ENCODE data around the gene CABCOCO1.
"Not testable (repeated sequence)": the region's sequence is repeated elsewhere in the genome, so short reads cannot be mapped to it uniquely, and the experiment has no call there.

Gene CABCOCO1

DNA sequence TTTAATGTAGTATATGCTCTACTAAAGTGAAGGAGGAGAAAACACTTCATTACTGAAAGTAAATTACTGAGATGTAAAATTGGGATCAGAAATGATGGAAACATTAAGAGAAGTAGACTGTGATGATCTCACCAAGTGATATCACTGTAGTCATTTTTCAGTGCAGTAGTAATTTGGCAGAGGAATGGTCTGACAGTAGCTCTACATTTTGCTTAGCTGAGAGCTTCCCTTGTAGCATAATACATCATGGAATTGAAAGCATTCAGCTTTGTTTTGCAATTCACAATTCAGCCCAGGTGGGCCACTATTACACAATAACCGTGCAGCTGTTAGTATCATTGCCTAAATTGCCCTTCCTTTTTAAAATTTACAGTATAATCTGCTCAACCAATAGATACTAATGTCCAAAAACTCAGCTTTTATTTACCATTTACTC lies 19.4 kb upstream of the CABCOCO1 start:
- no peak for FAIRE-seq

DNA sequence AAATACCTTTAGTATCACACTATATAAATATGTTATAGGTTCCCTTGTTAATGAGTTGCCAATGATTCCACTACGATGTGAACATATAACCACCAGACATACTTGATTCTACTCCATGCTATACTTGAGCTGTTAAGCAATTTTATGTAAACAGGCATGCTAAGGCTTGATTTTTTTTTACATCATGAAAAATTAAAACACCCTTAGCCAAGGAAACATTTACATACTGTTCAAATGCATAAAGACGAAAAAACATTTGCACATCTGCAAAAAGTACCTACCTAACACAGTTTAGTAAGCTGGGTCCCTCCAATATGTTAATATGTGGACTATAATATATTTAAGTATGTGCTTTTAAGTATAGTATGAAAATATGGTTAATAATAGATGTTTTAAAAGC lies 9.0 kb upstream of the CABCOCO1 start:
- no peak for FAIRE-seq

DNA sequence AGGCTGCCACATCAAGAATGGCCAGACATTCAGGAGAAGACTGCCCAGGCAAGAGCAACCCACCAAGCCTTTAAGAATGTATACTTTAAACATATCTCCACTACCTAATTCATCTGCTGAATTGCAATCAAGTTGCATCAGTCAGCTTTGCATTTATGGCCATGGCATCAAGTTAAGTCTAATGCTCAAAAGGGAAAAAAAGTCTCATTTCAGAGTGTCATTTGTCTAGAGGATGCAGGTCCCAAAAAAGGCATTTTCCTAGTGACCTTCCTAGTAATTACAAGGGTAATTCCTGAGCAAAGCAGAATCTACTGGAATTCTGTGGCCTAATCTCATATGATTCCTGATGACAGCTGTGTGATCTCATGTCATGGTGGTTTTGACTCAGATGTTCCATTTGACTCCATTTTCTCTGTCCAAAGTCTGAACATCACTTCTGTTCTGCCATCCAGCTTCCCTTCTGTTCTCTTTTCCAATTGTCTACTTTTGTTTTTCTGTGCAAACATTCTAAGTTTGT lies 7.3 kb upstream of the CABCOCO1 start:
- no peak for FAIRE-seq

DNA sequence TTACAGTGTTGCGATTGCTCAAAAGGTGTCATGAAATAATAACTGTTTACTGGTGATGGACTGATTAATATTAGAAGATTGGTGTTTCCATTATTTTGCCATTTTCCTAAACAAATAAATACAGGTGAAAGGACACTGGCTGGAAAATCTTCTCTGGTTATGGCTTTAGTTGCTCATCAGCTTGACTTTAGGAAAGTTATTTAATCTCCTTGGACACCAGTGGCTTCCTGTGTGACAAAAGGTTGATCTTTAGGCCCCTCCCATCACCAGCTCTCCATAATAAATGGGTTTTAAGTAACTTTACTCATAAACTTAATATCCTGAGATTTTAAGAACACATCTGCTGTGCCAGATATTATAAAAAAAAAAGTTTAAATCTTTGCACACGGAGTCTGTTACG lies 737 bp downstream of the CABCOCO1 start:
- FAIRE-seq: no peak

DNA sequence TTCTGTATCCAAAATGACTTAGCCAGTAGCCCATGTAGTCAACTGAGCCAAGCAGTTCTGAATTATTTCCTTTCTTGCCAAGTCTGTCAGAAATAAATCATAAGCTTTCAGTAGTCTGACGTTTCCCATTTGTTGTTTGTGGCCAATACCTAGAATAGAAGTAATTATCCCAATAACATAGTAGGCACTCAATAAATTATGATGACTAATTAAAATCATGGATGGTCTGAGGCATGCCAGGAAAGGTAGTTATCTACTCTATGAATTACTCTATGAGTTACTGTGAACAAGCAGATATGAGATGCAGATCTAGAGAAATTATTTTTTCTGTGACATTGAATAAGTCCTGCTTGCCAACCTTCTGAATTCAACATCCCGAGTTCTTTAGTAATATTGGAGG lies 2.3 kb downstream of the CABCOCO1 start:
- no peak for FAIRE-seq

DNA sequence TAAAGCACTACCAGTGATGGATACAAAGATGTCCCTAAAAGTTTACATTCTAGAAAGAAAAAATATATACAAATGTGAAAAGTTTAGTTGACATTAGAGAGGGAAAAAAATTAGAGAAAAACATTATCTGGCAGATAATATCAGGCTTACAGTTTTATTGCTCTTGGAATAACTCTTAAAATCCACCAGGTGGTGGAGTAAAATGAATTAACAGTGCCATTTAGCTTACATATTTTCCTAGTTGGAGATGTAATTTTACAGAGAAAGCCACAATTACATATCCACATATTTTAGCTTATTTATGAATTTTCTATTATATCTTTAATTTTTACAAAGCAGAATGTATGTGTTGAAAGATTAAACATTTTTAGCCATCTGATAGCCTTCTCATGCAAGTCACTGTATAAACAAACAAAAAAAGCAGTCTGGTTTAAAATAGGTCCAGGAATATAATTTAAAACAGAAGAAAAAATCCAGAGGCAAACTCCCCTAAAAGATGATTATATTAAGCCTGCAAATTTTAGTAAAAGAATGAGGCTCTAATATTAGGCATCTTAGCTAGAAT lies 6.5 kb downstream of the CABCOCO1 start:
- no peak for FAIRE-seq

DNA sequence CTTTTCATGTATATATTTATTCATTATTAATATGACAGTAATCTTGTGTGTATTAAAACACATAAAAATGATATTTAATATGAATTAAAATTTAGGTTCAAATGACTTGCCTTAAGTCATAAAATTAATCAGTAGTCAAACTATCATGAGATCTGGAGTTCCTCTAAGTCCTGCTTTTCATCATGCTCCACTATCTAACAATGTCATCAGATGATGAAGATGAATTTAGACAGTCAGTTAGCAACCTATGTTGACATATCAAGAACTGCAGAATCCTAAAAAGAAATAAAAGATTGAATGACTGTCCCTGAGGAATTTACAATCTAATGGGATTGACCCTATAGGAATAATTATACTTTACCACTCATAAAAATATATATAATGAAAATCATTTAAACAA lies 7.1 kb downstream of the CABCOCO1 start:
- no peak for FAIRE-seq

DNA sequence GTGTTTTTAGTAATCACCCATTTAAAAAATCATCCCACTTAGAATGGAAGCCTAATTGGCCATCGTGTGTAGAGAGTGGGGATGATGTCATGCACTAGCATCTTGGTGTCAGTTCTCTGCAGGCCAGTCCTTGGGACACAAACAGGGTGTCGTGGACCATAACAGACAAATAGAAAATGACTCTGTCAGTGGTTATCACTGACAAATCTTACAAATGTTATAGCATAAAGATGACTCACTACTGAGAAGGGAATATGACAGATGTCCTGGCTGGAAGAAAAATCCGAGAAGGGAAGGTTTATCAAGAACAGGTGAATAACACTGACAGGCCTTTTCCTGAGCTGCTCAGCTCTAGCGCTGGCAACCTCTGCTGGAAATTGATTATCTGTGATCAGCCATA lies 10.6 kb downstream of the CABCOCO1 start:
- no peak for FAIRE-seq

DNA sequence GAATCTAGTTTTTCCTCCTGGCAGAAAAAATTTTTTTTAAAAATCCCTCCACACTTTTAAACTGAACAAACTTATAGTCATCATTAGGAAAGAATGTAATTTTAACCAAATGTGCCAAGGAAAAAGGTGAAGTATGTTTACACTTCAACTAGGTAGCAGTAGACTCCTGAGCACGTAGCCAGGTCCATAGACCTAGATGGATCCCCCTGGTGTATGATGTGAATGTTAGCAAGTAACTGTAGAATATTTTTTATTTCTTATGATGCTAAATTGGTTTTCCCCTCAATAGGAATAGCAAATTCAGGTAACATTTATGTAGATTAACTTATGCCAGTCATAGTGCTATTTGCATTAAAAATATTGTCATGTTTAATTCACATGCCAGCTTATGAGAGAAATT lies 19.6 kb downstream of the CABCOCO1 start:
- FAIRE-seq: no peak

DNA sequence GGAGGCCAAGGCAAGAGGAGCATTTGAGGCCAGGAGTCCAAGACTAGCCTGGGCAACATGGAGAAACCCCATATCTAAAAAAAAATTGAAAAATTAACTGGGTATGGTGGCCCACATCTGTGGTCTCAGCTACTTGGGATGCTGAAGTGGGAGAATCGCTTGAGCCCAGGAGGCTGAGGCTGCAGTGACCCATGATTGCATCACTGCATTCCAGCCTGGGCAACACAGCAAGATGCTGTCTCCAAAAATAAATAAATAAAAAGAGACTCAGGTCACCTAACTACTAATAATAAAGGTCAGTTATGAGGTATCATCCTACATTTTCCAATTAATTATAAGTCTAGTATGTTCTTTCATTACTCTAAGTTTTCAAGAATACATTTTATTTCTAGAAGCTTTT lies 20.6 kb downstream of the CABCOCO1 start:
- no peak for FAIRE-seq

DNA sequence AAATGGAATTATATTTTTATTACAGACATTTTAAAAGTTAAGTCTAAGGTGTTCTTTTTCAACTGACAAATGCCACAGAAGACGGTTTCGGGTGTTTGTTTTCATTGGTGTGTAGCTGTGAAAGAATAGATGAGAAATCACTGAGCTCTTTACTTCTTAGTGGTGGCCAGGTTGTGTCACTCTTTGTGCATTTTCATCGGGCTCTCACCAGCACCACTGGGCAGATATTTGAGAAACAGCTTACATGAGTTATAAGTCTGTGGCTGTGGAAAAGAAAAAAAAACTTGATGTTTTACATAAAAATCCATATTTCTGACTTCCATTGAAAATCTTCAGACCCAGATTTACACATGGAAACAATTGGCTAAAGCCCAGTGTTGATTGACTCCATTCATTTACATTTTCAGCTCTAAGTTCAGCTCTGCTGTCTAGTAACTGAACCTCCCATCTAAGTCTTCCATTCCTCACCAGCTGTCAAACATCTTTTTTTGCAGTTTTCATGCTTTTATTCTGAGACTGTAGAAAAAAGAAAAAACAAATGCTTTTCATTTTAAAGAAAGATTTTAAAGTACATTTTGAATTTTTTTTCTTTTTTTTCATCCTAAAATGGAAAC lies 22.3 kb downstream of the CABCOCO1 start:
- no peak for FAIRE-seq

DNA sequence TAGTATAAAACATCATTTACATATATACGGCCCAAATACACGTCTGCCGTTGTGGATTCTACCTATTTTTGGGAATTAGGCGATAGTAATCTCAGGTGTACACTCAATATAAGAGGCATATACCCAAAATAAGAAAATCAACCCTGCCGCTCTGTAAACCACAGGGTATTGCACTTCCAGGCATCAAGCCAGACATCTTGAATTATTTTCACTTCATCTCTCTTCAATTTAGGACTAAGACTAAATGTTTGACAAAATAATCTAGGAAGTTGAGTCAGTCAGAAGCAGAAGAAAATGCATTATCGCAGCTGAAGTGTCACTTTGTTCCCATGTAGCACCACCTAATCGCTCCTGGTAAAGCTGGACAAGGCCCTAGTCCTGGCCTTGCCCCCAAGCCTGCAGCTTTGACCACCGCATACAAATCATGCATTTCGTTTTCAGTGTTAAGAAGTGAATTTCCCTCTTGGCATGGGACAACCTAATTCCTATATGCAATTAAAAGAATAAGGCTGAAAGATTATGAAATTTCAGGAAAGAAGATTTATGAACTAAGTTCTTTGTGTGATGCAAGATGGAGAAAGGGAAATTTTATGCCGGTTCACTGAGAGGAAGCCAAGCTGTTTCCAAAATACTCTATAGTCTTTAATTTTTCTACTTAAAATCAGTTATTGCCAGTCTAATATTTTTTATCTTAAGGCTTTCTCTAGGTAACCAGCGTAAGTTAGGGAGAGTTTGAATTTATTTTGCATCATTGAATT lies 26.0 kb downstream of the CABCOCO1 start:
- FAIRE-seq: no peak

DNA sequence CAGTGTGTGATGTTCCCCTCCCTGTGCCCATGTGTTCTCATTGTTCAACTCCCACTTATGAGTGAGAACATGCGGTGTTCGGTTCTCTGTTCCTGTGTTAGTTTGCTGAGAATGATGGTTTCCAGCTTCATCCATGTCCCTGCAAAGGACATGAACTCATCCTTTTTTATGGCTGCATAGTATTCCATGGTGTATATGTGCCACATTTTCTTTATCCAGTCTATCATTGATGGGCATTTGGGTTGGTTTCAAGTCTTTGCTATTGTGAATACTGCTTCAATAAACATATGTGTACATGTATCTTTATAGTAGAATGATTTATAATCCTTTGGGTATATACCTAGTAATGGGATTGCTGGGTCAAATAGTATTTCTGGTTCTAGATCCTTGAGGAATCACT lies 28.9 kb downstream of the CABCOCO1 start:
- not testable (repeated sequence) for FAIRE-seq

DNA sequence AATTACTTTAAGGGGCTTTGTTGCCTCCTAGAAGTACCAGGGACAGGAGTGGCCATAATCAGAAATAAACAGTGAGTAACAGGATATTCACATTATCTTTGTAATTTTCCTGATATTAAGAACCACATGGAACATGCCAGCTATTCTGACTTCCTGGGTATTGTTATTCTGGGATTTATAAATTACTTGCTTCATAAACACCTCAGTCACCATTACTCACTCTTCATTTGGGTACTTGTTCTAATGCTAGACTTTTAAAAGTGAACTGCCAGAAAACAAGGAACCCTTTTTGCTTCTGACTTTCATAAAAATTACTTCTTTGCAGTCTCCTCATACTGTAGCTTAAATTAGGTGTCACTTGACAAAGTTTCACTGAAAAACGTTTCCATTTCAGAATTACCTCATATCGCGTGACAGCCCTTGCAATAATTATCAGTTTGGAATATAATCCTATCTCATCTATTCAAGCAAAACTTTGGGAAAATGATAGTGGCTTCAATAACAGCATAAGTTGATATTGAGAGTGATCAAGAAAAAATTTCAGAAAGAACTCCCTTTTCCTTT lies 29.8 kb downstream of the CABCOCO1 start:
- no peak for FAIRE-seq

DNA sequence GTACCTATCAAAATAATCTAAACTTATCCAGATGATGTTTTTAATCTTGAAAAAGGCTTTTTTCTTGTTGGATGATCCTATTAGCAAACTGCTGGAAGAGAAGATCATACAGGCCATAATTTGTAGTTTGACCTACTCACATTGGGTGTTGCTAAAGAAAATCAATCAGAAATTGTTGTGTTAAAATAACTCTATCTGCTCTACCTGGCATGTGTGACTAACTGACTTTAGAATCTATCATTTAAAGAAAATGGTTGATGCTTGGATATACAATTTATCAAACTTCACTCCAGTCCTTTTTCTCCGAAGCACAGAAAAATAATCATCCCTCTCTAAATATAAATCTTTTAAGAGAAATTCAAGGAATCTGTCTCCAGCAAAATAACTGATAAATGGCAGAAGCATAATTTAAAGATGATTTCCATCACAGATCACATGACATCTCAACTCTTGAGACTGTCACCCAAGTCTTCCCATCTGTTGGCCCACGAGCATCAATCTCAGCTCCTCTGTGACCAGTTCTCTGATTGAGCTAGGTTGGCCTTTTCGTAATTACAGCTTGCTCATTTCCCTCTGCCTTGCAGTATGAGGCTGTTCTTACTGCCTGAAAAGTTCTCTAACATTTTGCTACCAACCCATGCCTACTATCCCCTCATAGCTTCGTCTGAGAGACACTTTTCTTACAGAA lies 36.4 kb downstream of the CABCOCO1 start:
- FAIRE-seq: no peak

DNA sequence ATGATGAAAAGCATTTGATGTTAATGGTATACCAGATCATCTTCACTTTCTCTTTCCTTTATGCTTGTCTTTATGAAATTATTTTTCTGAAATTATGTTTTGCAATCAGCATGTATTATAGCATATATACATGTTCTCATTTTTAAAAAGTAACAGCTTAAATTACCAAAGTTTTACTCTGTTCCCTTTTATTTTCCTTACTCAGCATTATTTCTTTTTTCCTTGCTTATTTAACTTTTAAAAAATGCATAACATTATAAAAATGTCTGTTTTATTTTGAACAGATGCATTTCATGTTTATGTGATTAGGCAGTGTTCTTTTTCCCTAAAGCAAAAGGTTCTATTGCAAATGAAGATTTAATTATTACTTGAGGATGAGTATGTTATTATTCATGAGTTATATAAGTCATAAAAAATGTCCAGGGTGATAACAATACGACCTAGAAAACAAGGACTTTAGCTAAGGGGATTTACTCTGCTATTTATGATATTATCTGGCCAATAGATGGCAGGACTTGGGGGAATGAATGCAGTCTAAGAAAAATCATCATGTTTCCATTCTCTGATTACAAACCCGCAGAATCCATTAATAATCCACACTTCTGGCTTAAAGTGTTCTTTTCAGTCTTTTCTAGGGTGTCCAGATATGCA lies 38.5 kb downstream of the CABCOCO1 start:
- no peak for FAIRE-seq

DNA sequence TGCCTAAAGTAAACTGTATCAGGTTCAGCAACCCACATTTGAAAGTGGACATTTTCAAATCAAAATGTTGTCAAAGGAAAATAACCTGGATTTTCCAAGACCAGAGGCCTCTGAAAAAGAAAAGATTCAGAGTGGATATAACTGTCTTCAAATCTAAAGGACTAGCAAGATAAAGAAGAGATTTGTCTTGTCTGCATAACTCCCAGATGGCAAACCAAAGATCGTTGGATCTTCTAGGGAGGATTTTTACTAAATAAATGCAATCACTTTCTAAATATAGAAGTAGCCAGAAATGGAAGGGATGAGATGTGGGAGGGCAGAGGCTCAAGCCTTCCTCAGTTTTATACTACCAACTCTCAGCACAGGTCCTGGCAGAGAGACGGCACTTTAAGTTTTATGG lies 39.0 kb downstream of the CABCOCO1 start:
- no peak for FAIRE-seq

DNA sequence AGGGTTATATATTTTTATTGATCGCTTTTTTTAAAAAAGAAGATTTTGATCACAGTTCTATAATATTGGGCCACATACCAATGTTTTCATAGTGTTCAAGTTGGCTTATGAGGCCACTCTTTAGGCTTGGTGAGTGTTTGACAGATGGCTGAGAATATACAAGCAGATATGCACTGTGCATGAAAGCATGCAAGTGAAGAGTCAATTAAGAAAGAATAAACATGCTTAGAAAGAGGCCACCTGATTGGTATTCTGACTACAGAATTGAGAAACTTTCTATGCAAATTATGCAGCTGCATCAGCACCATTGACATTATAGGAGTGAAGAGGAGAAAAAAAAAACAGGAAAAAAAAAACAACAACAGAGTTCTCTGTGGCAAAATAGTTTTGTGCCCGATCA lies 39.9 kb downstream of the CABCOCO1 start:
- FAIRE-seq: no peak

DNA sequence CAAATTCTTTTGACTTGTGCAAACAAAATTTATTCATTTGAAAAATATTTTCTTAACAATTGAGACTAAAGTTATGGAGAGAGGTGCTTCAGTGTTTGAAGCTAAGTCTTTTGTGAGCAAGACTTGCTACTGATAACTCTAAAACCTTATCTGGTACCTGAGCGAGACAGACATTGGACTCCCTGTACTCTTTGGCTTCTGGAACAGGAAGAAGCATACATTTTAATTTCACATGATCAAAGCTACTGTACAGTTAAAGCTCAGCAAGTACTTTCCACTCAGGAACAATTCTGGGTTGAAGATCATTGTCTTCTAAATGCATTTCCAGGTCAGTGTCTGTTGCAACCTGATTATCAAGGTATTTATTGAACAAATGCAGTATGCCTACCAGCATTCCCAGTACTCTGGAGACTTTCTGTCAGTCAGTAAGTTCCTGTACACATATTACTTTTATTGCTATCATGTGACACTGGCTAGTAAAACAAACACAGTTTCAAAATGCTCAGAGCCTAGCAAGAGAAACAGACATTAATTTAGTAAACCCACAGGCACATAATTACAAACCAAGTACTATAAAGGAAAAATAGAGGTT lies 42.4 kb downstream of the CABCOCO1 start:
- FAIRE-seq: no peak

DNA sequence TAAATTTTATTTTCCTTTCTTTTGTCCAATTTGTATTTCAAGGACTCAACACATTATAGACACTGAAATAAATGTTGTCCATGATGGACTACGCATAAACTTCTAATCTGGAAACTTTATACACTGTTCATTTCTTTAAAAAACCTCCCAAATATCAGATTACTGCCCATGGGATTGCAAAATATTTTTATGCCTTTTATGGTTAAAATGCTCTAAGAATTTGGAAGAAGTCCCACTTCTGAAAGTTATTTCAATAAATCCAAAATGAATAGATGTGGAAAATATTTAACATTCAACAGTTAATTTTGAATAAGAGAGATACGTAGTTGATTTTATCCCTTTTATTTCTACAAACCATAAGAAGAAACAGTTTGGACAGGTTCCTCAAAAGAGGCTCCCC lies 46.1 kb downstream of the CABCOCO1 start:
- FAIRE-seq: no peak

DNA sequence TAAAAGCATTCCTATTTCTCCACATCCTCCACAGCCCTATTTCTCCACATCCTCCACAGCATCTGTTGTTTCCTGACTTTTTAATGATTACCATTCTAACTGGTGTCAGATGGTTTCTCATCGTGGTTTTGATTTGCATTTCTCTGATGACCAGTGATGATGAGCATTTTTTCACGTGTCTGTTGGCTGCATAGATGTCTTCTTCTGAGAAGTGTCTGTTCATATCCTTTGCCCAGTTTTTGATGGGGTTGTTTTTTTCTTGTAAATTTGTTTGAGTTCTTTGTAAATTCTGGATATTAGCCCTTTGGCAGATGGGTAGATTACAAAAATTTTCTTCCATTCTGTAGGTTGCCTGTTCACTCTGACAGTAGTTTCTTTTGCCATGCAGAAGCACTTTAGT lies 49.4 kb downstream of the CABCOCO1 start:
- FAIRE-seq: not testable (repeated sequence)

DNA sequence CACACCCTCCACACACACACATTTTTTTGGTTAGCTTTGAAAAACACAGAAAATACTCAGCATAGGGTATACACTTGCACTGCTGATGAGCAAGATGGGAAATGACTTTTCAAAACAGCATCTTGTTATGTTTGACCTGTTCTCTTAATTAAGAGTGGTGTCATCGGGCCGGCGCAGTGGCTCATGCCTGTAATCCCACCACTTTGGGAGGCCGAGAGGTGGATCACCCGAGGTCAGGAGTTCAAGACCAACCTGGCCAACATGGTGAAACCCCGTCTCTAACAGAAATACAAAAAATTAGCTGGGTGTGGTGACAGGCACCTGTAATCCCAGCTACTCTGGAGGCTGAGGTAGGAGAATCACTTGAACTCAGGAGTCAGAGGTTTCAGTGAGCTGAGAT lies 56.7 kb downstream of the CABCOCO1 start:
- FAIRE-seq: not testable (repeated sequence)
